A549 (cell line): ENCODE results near the gene KCNE2. TPM values are rescaled to one million over a fixed set of nuclear protein-coding genes. Genes with fewer than 3 reads are reported as not detected.

ENCODE experiments used
- ATAC-seq, 2 experiments: fragments of 200-7000 bp in 1 of 2; fragments of >200 bp in 1 of 2; cut with Nextera tagmentation in 1 of 2; cut with Tn5 transposase in 1 of 2; 3 replicates each; pipeline versions ENCODE4 v1.8.0 to v1.9.1; 2018 to 2020; ENCODE audit warnings: mild to moderate bottlenecking in 1 of 2, moderate library complexity in 1 of 2
- CTCF ChIA-PET: fragments of 300-600 bp; sonication (Branson Sonifier 250); formaldehyde crosslinking; extraction: SDS; loops from one replicate; lab custom pipeline; 2021; ENCODE audit warnings: antibody characterized with exemption, inconsistent platforms; lab: Yijun Ruan, JAX
- POLR2A ChIA-PET: fragments of 350-600 bp; formaldehyde crosslinking; extraction: SDS; loops from one replicate; lab custom pipeline; 2021; ENCODE audit warnings: antibody characterized with exemption, inconsistent platforms; lab: Yijun Ruan, JAX
- DNase-seq, 2 experiments: peaks; one replicate each; pipeline versions ENCODE4 v3.0.0 to v3.0.0-alpha.2; 2011 to 2016; ENCODE audit warnings: low read depth in 1 of 2, low spot score in 1 of 2
- FAIRE-seq: peaks from 2 replicates; lab custom pipeline; 2011; peaks lifted over from hg19 to GRCh38; lab: Jason Lieb, UNC
- H3K27ac ChIP-seq, 2 experiments: fragments of >200 bp; sonication (Bioruptor Twin); formaldehyde crosslinking; 3 replicates each; pipeline ENCODE4 v1.5.1; 2016 to 2017
- H3K4me1 ChIP-seq: fragments of >200 bp; sonication (Bioruptor Twin); formaldehyde crosslinking; 3 replicates; pipeline ENCODE4 v1.6.1; 2016
- H3K4me2 ChIP-seq: fragments of >200 bp; sonication (Bioruptor Twin); formaldehyde crosslinking; 3 replicates; pipeline ENCODE4 v1.6.1; 2016
- H3K4me3 ChIP-seq: fragments of >200 bp; sonication (Bioruptor Twin); formaldehyde crosslinking; 3 replicates; pipeline ENCODE4 v1.5.1; 2016
- H3K9me3 ChIP-seq: fragments of >200 bp; sonication (Bioruptor Twin); formaldehyde crosslinking; 3 replicates; pipeline ENCODE4 v1.6.1; 2016
- ATOH8 ChIP-seq: fragments of 250-450 bp; sonication (Bioruptor Pico); IDR thresholded peaks from 2 replicates; pipeline ENCODE4 v1.5.0; 2020; ENCODE audit warnings: low read depth, mild to moderate bottlenecking, moderate library complexity
- CBX2 ChIP-seq: fragments of 200-600 bp; sonication (generic); IDR thresholded peaks from 2 replicates; pipeline ENCODE4 v1.6.1; 2016; ENCODE audit warnings: low read depth, mild to moderate bottlenecking, borderline replicate concordance
- CHD2 ChIP-seq: fragments of 150-350 bp; IDR thresholded peaks from 2 replicates; pipeline ENCODE4 v1.6.1; 2014; ENCODE audit warnings: low read length; ENCODE audit not compliant: partially characterized antibody
- CHD4 ChIP-seq: fragments of 200-600 bp; sonication (generic); IDR thresholded peaks from 2 replicates; pipeline ENCODE4 v1.6.1; 2016; ENCODE audit warnings: antibody characterized with exemption, mild to moderate bottlenecking, borderline replicate concordance
- EHF ChIP-seq: fragments of 250-450 bp; sonication (Bioruptor Pico); IDR thresholded peaks from 2 replicates; pipeline ENCODE4 v1.5.0; 2020; ENCODE audit warnings: mild to moderate bottlenecking
- EHMT2 ChIP-seq: fragments of 200-600 bp; sonication (generic); IDR thresholded peaks from 2 replicates; pipeline ENCODE4 v1.6.1; 2016; ENCODE audit warnings: antibody characterized with exemption, low read depth, mild to moderate bottlenecking, moderate library complexity
- ESRRA ChIP-seq: fragments of 150-350 bp; IDR thresholded peaks from 2 replicates; pipeline ENCODE4 v1.6.1; 2014; ENCODE audit warnings: mild to moderate bottlenecking, low read length, borderline replicate concordance
- JUNB ChIP-seq: fragments of >200 bp; sonication (Bioruptor Twin); formaldehyde crosslinking; IDR thresholded peaks from 2 replicates; pipeline ENCODE4 v1.6.1; 2016
- KDM1A ChIP-seq: fragments of 200-600 bp; sonication (generic); IDR thresholded peaks from 2 replicates; pipeline ENCODE4 v1.6.1; 2016; ENCODE audit warnings: low read depth, mild to moderate bottlenecking
- KDM5A ChIP-seq: fragments of 200-600 bp; sonication (generic); IDR thresholded peaks from 2 replicates; pipeline ENCODE4 v1.6.1; 2016; ENCODE audit warnings: antibody characterized with exemption, mild to moderate bottlenecking
- MYC ChIP-seq: IDR thresholded peaks from 2 replicates; pipeline ENCODE4 v1.6.1; 2012; ENCODE audit warnings: mild to moderate bottlenecking, inconsistent platforms, low read length, improper control_type of control experiment, borderline replicate concordance
- NFE2L2 ChIP-seq: fragments of 150-350 bp; conservative IDR thresholded peaks from 2 replicates; pipeline ENCODE4 v1.6.1; 2014; ENCODE audit warnings: low read length
- PHF8 ChIP-seq: fragments of 200-600 bp; sonication (generic); IDR thresholded peaks from 2 replicates; pipeline ENCODE4 v1.6.1; 2016; ENCODE audit warnings: low read depth, mild to moderate bottlenecking, antibody characterized with exemption, moderate library complexity, borderline replicate concordance
- POLR2A ChIP-seq: IDR thresholded peaks from 2 replicates; pipeline ENCODE4 v1.6.1; 2012; ENCODE audit warnings: mild to moderate bottlenecking, low read length
- RAD21 ChIP-seq, 2 experiments: fragments of >200 bp in 1 of 2; sonication (Bioruptor Twin) in 1 of 2; formaldehyde crosslinking in 1 of 2; IDR thresholded peaks in 1 of 2; conservative IDR thresholded peaks in 1 of 2; 2 replicates in 1 of 2; 3 replicates in 1 of 2; pipeline ENCODE4 v1.6.1; 2012 to 2018; ENCODE audit warnings: inconsistent platforms in 1 of 2
- RCOR1 ChIP-seq: fragments of 150-350 bp; IDR thresholded peaks from 2 replicates; pipeline ENCODE4 v1.6.1; 2014; ENCODE audit warnings: antibody characterized with exemption, low read length, low read depth
- ZFP36 ChIP-seq: fragments of 450-650 bp; IDR thresholded peaks from 2 replicates; pipeline ENCODE4 v1.6.1; 2014; ENCODE audit warnings: borderline replicate concordance; ENCODE audit not compliant: partially characterized antibody
- ZSCAN20 ChIP-seq: fragments of 250-450 bp; sonication (Bioruptor Pico); IDR thresholded peaks from 2 replicates; pipeline ENCODE4 v1.8.0; 2022; ENCODE audit warnings: mild to moderate bottlenecking, moderate library complexity
- WGBS: methylation state at CpG from one replicate; pipeline ENCODE4 v1.1.6; 2017; ENCODE audit errors: missing lambda C conversion rate; 5-methylcytosine and 5-hydroxymethylcytosine counted together
- polyA plus RNA-seq, 4 experiments: library from polyadenylated mRNA; depleted of rRNA in 3 of 4; stranded (reverse); fragments of >200 nt; fragmentation: RNase III in 1 of 4; extraction: RNeasy Plus Mini Kit Qiagen cat#74134 plus additional on column Dnase treatment in 1 of 4; gene quantifications; 2 replicates in 3 of 4; 3 replicates in 1 of 4; pipeline ENCODE4 v1.2.3, GENCODE V29; 2011 to 2017
- TF ChIP-seq, protein P1 (sequence below): fragments of >200 bp; sonication (Bioruptor Twin); formaldehyde crosslinking; IDR thresholded peaks from 3 replicates; pipeline ENCODE4 v1.5.1; 2016
- TF ChIP-seq, protein P2 (sequence below): fragments of >200 bp; sonication (Bioruptor Twin); formaldehyde crosslinking; IDR thresholded peaks from 3 replicates; pipeline ENCODE4 v1.6.1; 2016
- TF ChIP-seq, protein P3 (sequence below): fragments of 150-350 bp; IDR thresholded peaks from 2 replicates; pipeline ENCODE4 v1.6.1; 2014; ENCODE audit warnings: low read depth, mild to moderate bottlenecking, low read length
- TF ChIP-seq, protein P4 (sequence below): fragments of 200-600 bp; sonication (generic); IDR thresholded peaks from 2 replicates; pipeline ENCODE4 v1.6.1; 2016; ENCODE audit warnings: antibody characterized with exemption, mild to moderate bottlenecking, moderate library complexity
- TF ChIP-seq, protein P5 (sequence below): IDR thresholded peaks from 2 replicates; pipeline ENCODE4 v1.6.1; 2012

The KCNE2 gene
- polyA plus RNA-seq, 2 of the 4 experiments (the other 2 are of a cell fraction) = not detected

DNA sequence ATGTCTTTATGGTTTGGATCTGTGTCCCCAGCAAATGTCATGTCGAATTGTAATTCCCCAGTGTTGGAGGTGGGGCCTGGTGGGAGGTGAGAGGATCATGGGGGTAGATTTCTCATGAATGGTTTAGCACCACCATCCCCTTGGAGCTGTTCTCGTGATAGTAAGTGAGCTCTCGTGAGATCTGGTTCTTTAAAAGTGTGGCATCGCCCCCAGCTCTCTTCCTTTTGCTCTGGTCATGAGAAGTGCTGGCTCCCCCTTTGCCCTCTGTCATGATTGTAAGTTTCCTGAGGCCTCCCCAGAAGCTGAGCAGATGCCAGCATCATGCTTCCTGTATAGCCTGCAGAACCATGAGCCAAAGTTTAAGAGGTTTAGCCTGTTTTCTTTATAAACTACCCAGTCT lies 11.2 kb upstream of the KCNE2 start:
- DNase-seq (no peak), ATAC-seq (no peak), FAIRE-seq (no peak)
- Histone ChIP-seq H3K4me1 (no peaks in the 10 kb centered on the region), H3K9me3 (no peaks in the 10 kb centered on the region), H3K4me3 (no peak overlapping the region), H3K4me2 (no peak overlapping the region), H3K27ac (no peak overlapping the region)
- POLR2A ChIA-PET = no interaction called here
- 41% methylated on average over 3 of the region's 4 CpGs for WGBS
- no peak for TF ChIP-seq POLR2A
- TF ChIP-seq CBX2 = no peak
- TF ChIP-seq ATOH8 (CRISPR knock-in tag) = no peak
- no peak for TF ChIP-seq EHMT2
- TF ChIP-seq ZFP36 = no peak
- TF ChIP-seq NFE2L2 = no peak
- no peak for TF ChIP-seq RCOR1
- TF ChIP-seq, protein P1, sequence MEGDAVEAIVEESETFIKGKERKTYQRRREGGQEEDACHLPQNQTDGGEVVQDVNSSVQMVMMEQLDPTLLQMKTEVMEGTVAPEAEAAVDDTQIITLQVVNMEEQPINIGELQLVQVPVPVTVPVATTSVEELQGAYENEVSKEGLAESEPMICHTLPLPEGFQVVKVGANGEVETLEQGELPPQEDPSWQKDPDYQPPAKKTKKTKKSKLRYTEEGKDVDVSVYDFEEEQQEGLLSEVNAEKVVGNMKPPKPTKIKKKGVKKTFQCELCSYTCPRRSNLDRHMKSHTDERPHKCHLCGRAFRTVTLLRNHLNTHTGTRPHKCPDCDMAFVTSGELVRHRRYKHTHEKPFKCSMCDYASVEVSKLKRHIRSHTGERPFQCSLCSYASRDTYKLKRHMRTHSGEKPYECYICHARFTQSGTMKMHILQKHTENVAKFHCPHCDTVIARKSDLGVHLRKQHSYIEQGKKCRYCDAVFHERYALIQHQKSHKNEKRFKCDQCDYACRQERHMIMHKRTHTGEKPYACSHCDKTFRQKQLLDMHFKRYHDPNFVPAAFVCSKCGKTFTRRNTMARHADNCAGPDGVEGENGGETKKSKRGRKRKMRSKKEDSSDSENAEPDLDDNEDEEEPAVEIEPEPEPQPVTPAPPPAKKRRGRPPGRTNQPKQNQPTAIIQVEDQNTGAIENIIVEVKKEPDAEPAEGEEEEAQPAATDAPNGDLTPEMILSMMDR = no peak
- TF ChIP-seq CHD4 = no peak
- TF ChIP-seq CHD2 = no peak
- CTCF ChIA-PET = interaction anchor here (1.4 to 15.7 kb wide), 2 partner anchors 9 to 431 kb away, joined by 3 to 239 read pairs; no protein-coding TSS in a partner anchor

GRCh38 chr21:34353182-34353581 lies 10.6 kb upstream of the KCNE2 start:
- H3K4me1 ChIP-seq = no peaks in the 10 kb centered on the region
- WGBS = 42% methylated on average over 6 of the region's 6 CpGs
- H3K9me3 ChIP-seq = no peaks in the 10 kb centered on the region
- CTCF ChIA-PET = interaction anchor here (2.0 to 15.7 kb wide), 2 partner anchors 9 to 432 kb away, joined by 5 to 239 read pairs; no protein-coding TSS in a partner anchor
- POLR2A ChIA-PET = no interaction called here
- H3K27ac ChIP-seq = no peak overlapping the region
- ATAC-seq (no peak), FAIRE-seq (no peak), DNase-seq (no peak)
- no peak overlapping the region for H3K4me2 ChIP-seq
- no peak for TF ChIP-seq PHF8
- TF ChIP-seq, protein P2, sequence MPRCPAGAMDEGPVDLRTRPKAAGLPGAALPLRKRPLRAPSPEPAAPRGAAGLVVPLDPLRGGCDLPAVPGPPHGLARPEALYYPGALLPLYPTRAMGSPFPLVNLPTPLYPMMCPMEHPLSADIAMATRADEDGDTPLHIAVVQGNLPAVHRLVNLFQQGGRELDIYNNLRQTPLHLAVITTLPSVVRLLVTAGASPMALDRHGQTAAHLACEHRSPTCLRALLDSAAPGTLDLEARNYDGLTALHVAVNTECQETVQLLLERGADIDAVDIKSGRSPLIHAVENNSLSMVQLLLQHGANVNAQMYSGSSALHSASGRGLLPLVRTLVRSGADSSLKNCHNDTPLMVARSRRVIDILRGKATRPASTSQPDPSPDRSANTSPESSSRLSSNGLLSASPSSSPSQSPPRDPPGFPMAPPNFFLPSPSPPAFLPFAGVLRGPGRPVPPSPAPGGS = no peak
- TF ChIP-seq, protein P3, sequence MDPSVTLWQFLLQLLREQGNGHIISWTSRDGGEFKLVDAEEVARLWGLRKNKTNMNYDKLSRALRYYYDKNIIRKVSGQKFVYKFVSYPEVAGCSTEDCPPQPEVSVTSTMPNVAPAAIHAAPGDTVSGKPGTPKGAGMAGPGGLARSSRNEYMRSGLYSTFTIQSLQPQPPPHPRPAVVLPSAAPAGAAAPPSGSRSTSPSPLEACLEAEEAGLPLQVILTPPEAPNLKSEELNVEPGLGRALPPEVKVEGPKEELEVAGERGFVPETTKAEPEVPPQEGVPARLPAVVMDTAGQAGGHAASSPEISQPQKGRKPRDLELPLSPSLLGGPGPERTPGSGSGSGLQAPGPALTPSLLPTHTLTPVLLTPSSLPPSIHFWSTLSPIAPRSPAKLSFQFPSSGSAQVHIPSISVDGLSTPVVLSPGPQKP = no peak
- no peak for TF ChIP-seq CHD4
- no peak for TF ChIP-seq ATOH8 (CRISPR knock-in tag)
- no peak for TF ChIP-seq KDM1A
- TF ChIP-seq MYC = no peak
- no peak for TF ChIP-seq RAD21 (conservative IDR thresholded peaks at IDR 0.05 in 1 of 2, IDR thresholded peaks at IDR 0.05 in 1 of 2)
- no peak for TF ChIP-seq JUNB
- no peak for TF ChIP-seq KDM5A
- TF ChIP-seq RCOR1 = no peak
- TF ChIP-seq, protein P4, sequence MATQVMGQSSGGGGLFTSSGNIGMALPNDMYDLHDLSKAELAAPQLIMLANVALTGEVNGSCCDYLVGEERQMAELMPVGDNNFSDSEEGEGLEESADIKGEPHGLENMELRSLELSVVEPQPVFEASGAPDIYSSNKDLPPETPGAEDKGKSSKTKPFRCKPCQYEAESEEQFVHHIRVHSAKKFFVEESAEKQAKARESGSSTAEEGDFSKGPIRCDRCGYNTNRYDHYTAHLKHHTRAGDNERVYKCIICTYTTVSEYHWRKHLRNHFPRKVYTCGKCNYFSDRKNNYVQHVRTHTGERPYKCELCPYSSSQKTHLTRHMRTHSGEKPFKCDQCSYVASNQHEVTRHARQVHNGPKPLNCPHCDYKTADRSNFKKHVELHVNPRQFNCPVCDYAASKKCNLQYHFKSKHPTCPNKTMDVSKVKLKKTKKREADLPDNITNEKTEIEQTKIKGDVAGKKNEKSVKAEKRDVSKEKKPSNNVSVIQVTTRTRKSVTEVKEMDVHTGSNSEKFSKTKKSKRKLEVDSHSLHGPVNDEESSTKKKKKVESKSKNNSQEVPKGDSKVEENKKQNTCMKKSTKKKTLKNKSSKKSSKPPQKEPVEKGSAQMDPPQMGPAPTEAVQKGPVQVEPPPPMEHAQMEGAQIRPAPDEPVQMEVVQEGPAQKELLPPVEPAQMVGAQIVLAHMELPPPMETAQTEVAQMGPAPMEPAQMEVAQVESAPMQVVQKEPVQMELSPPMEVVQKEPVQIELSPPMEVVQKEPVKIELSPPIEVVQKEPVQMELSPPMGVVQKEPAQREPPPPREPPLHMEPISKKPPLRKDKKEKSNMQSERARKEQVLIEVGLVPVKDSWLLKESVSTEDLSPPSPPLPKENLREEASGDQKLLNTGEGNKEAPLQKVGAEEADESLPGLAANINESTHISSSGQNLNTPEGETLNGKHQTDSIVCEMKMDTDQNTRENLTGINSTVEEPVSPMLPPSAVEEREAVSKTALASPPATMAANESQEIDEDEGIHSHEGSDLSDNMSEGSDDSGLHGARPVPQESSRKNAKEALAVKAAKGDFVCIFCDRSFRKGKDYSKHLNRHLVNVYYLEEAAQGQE = no peak
- no peak for TF ChIP-seq CBX2
- no peak for TF ChIP-seq ESRRA
- TF ChIP-seq, protein P5, sequence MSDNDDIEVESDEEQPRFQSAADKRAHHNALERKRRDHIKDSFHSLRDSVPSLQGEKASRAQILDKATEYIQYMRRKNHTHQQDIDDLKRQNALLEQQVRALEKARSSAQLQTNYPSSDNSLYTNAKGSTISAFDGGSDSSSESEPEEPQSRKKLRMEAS = no peak
- no peak for TF ChIP-seq EHF (CRISPR knock-in tag)
- TF ChIP-seq ZFP36 = no peak
- no peak for TF ChIP-seq ZSCAN20 (CRISPR knock-in tag)
- H3K4me3 ChIP-seq = no peak overlapping the region
